ENCODE results near the gene SHH. TPM values are rescaled to one million over a fixed set of nuclear protein-coding genes. Genes with fewer than 3 reads are reported as not detected.

SHH gene
- total and polyA plus RNA-seq, 2 experiments from 2014 or later = not detected

DNA sequence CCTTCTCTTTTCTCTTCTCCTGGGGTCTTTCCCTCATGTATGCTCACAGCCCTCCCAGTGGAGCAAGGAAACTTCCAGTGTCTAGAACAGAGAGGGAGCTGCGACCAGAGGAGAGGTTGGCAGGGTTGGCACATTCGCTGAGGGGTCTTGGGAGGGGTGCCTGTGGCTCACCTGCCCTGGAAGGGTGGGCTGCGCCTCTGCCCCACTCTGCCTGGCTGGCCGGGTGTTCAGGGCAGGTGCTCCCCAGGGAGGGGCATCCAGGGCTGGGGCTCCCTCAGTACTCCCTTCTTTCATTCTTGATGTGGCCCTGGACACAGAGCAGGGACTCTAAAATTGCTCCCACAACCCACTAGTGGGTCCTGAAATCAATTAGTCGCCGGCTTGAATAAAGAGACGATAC lies 16.9 kb downstream of the SHH start:
- Mint-ChIP-seq H3K9me3 (peaks cover 8% of the 10 kb centered on the region; the same call in 2 of the 3 replicates), H3K4me3 (no peak overlapping the region), H3K27me3 (ENCODE audit: insufficient read depth, low read depth, poor library complexity) (peaks cover 38% of the 10 kb centered on the region), H3K27ac (no peak overlapping the region), H3K4me1 (no peaks in the 10 kb centered on the region), H3K36me3 (ENCODE audit: low read depth) (no peaks in the 10 kb centered on the region; the same call in 2 of the 3 replicates)
- Histone ChIP-seq H3K36me3 (ENCODE audit: insufficient read depth) (no peaks in the 10 kb centered on the region), H3K4me2 (no peak overlapping the region), H3F3A (replicated peaks; ENCODE audit: low read depth) (no peaks in the 10 kb centered on the region), H4K20me1 (replicated peaks; ENCODE audit: insufficient read depth) (0 out of 2 replicates have a peak, but pooled peaks cover 4% of the 10 kb centered on the region), H3K4me1 (ENCODE audit: insufficient read depth) (no peaks in the 10 kb centered on the region), H3K79me2 (replicated peaks; ENCODE audit: insufficient read depth) (no peaks in the 10 kb centered on the region), H3K4me3 (no peak overlapping the region), H2AFZ (no peak overlapping the region), H3K27me3 (ENCODE audit: insufficient read depth) (peaks cover 45% of the 10 kb centered on the region), H3K9me2 (ENCODE audit: insufficient read depth) (no peaks in the 10 kb centered on the region), H3K27ac (ENCODE audit: low read depth) (no peak overlapping the region)
- ATAC-seq (no peak), DNase-seq (ENCODE audit: low spot score) (no peak)
- no peak for TF ChIP-seq STAT1 (IDR thresholded peaks at IDR 0.05; ENCODE audit: unreplicated experiment)
- TF ChIP-seq REST (IDR thresholded peaks at IDR 0.05; ENCODE audit: unreplicated experiment) = no peak
- TF ChIP-seq ZNF114 (CRISPR knock-in tag; IDR thresholded peaks at IDR 0.05) = no peak
- TF ChIP-seq EZH2phosphoT487 (IDR thresholded peaks at IDR 0.05; ENCODE audit: unreplicated experiment) = no peak
- TF ChIP-seq JUNB (IDR thresholded peaks at IDR 0.05; ENCODE audit: unreplicated experiment) = no peak
- no peak for TF ChIP-seq NANOG (IDR thresholded peaks at IDR 0.05; ENCODE audit: borderline replicate concordance)
- TF ChIP-seq CREB1 (CRISPR knock-in tag; IDR thresholded peaks at IDR 0.05; ENCODE audit: low read depth) = no peak
- TF ChIP-seq ZNF331 (CRISPR knock-in tag; IDR thresholded peaks at IDR 0.05; ENCODE audit: low read depth) = no peak
- TF ChIP-seq CTCF (conservative IDR thresholded peaks at IDR 0.05; ENCODE audit: low read depth in 2 of 2) = no peak
- TF ChIP-seq POLR2AphosphoS5 (IDR thresholded peaks at IDR 0.05; ENCODE audit: low read depth) = no peak
- no peak for TF ChIP-seq EZH2 (IDR thresholded peaks at IDR 0.05; ENCODE audit: low read depth, unreplicated experiment)
- TF ChIP-seq, protein P1, sequence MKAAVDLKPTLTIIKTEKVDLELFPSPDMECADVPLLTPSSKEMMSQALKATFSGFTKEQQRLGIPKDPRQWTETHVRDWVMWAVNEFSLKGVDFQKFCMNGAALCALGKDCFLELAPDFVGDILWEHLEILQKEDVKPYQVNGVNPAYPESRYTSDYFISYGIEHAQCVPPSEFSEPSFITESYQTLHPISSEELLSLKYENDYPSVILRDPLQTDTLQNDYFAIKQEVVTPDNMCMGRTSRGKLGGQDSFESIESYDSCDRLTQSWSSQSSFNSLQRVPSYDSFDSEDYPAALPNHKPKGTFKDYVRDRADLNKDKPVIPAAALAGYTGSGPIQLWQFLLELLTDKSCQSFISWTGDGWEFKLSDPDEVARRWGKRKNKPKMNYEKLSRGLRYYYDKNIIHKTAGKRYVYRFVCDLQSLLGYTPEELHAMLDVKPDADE (IDR thresholded peaks at IDR 0.05) = no peak
- TF ChIP-seq, protein P2, sequence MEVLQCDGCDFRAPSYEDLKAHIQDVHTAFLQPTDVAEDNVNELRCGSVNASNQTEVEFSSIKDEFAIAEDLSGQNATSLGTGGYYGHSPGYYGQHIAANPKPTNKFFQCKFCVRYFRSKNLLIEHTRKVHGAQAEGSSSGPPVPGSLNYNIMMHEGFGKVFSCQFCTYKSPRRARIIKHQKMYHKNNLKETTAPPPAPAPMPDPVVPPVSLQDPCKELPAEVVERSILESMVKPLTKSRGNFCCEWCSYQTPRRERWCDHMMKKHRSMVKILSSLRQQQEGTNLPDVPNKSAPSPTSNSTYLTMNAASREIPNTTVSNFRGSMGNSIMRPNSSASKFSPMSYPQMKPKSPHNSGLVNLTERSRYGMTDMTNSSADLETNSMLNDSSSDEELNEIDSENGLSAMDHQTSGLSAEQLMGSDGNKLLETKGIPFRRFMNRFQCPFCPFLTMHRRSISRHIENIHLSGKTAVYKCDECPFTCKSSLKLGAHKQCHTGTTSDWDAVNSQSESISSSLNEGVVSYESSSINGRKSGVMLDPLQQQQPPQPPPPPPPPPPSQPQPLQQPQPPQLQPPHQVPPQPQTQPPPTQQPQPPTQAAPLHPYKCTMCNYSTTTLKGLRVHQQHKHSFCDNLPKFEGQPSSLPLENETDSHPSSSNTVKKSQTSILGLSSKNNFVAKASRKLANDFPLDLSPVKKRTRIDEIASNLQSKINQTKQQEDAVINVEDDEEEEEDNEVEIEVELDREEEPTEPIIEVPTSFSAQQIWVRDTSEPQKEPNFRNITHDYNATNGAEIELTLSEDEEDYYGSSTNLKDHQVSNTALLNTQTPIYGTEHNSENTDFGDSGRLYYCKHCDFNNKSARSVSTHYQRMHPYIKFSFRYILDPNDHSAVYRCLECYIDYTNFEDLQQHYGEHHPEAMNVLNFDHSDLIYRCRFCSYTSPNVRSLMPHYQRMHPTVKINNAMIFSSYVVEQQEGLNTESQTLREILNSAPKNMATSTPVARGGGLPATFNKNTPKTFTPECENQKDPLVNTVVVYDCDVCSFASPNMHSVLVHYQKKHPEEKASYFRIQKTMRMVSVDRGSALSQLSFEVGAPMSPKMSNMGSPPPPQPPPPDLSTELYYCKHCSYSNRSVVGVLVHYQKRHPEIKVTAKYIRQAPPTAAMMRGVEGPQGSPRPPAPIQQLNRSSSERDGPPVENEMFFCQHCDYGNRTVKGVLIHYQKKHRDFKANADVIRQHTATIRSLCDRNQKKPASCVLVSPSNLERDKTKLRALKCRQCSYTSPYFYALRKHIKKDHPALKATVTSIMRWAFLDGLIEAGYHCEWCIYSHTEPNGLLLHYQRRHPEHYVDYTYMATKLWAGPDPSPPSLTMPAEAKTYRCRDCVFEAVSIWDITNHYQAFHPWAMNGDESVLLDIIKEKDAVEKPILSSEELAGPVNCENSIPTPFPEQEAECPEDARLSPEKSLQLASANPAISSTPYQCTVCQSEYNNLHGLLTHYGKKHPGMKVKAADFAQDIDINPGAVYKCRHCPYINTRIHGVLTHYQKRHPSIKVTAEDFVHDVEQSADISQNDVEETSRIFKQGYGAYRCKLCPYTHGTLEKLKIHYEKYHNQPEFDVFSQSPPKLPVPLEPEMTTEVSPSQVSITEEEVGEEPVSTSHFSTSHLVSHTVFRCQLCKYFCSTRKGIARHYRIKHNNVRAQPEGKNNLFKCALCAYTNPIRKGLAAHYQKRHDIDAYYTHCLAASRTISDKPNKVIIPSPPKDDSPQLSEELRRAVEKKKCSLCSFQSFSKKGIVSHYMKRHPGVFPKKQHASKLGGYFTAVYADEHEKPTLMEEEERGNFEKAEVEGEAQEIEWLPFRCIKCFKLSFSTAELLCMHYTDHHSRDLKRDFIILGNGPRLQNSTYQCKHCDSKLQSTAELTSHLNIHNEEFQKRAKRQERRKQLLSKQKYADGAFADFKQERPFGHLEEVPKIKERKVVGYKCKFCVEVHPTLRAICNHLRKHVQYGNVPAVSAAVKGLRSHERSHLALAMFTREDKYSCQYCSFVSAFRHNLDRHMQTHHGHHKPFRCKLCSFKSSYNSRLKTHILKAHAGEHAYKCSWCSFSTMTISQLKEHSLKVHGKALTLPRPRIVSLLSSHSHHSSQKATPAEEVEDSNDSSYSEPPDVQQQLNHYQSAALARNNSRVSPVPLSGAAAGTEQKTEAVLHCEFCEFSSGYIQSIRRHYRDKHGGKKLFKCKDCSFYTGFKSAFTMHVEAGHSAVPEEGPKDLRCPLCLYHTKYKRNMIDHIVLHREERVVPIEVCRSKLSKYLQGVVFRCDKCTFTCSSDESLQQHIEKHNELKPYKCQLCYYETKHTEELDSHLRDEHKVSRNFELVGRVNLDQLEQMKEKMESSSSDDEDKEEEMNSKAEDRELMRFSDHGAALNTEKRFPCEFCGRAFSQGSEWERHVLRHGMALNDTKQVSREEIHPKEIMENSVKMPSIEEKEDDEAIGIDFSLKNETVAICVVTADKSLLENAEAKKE (CRISPR knock-in tag; IDR thresholded peaks at IDR 0.05) = no peak

Measured in GM23338 (cell line).